Prostate gland (tissue), 2 donors: ENCODE results near the gene DNM3. TPM values are rescaled to one million over a fixed set of nuclear protein-coding genes. Genes with fewer than 3 reads are reported as not detected.

Experiments
- DNase-seq: peaks from one replicate; pipeline ENCODE4 v3.0.0-alpha.2; 2019; ENCODE audit warnings: low spot score
- H3K27ac ChIP-seq, 2 donors: fragments of 200-600 bp; sonication (generic); 2 replicates each; pipeline ENCODE4 v1.5.1; 2017 to 2019
- H3K27me3 ChIP-seq: fragments of 200-600 bp; sonication (generic); replicated peaks from 2 replicates; pipeline ENCODE4 v1.5.1; 2019; ENCODE audit not compliant: insufficient read depth
- H3K36me3 ChIP-seq, 2 donors: fragments of 200-600 bp; sonication (generic); 1 replicate in 1 of 2; 2 replicates in 1 of 2; pipeline versions ENCODE4 v1.5.1 to v1.8.1; 2017 to 2019
- H3K4me1 ChIP-seq: fragments of 200-600 bp; sonication (generic); replicated peaks from 2 replicates; pipeline ENCODE4 v1.5.1; 2019
- H3K4me3 ChIP-seq, 2 donors: fragments of 200-600 bp; sonication (generic); 2 replicates each; pipeline ENCODE4 v1.5.1; 2017 to 2019
- H3K9me3 ChIP-seq: fragments of 200-600 bp; sonication (generic); 2 replicates; pipeline ENCODE4 v1.5.1; 2017
- CTCF ChIP-seq, 4 experiments: fragments of 200-600 bp in 2 of 4; fragments of 450-650 bp in 2 of 4; sonication (generic) in 2 of 4; IDR thresholded peaks; 1 replicate in 3 of 4; 2 replicates in 1 of 4; pipeline ENCODE4 v1.5.1; 2016 to 2019; ENCODE audit warnings: antibody characterized with exemption in 4 of 4, mild to moderate bottlenecking in 2 of 4, moderate library complexity in 2 of 4
- POLR2A ChIP-seq: fragments of 450-650 bp; IDR thresholded peaks from one replicate; pipeline ENCODE4 v1.6.1; 2016; ENCODE audit warnings: antibody characterized with exemption, mild to moderate bottlenecking
- POLR2AphosphoS5 ChIP-seq: sonication (generic); formaldehyde crosslinking; IDR thresholded peaks from one replicate; pipeline ENCODE4 v1.6.1; 2017; ENCODE audit warnings: antibody characterized with exemption
- WGBS: methylation state at CpG from one replicate; pipeline ENCODE4 v1.1.5; 2018; 5-methylcytosine and 5-hydroxymethylcytosine counted together
- intact Hi-C: fragments of 100-400 bp; cut with DNase I; formaldehyde crosslinking; loops from one replicate; pipeline ENCODE4 v1.14.2; 2022
- total RNA-seq, 2 donors: library from RNA; depleted of rRNA; stranded (reverse); fragments of >200 nt; gene quantifications; one replicate each; pipeline ENCODE4 v1.1.0, GENCODE V29; 2016

DNM3 gene
- total RNA-seq, 2 donors from 2014 or later: 2.3 to 5.3 TPM

GRCh38 chr1:172119184-172119583 is 277.9 kb downstream of the DNM3 start:
- WGBS: 89% methylated on average over 10 of the region's 10 CpGs
- no peak for DNase-seq

GRCh38 chr1:172120381-172120780 is 279.1 kb downstream of the DNM3 start:
- H3K4me1 ChIP-seq: no peaks in the 10 kb centered on the region
- intact Hi-C loops: no loop called here
- H3K9me3 ChIP-seq: no peaks in the 10 kb centered on the region
- H3K36me3 ChIP-seq: no peaks in the 10 kb centered on the region
- no peak overlapping the region for H3K4me3 ChIP-seq
- WGBS: 74% methylated on average over 2 of the region's 2 CpGs
- no peak for TF ChIP-seq POLR2A
- no peak for TF ChIP-seq POLR2AphosphoS5
- TF ChIP-seq CTCF (IDR thresholded peaks at IDR 0.05): no peak
- no peaks in the 10 kb centered on the region for H3K27me3 ChIP-seq
- DNase-seq: no peak
- no peak overlapping the region for H3K27ac ChIP-seq

More at GRCh38 chr1:172119184-172119583, 277.9 kb downstream of the DNM3 start:
- intact Hi-C loops: no loop called here
- H3K27ac ChIP-seq: no peak overlapping the region
- H3K27me3 ChIP-seq: no peaks in the 10 kb centered on the region
- H3K4me3 ChIP-seq: no peak overlapping the region
- TF ChIP-seq POLR2AphosphoS5: no peak
- TF ChIP-seq CTCF (IDR thresholded peaks at IDR 0.05): no peak
- no peaks in the 10 kb centered on the region for H3K9me3 ChIP-seq
- no peaks in the 10 kb centered on the region for H3K4me1 ChIP-seq
- H3K36me3 ChIP-seq: no peaks in the 10 kb centered on the region

- no peaks in the 10 kb centered on the region for H3K4me1 ChIP-seq
- intact Hi-C loops: no loop called here
- no peaks in the 10 kb centered on the region for H3K27me3 ChIP-seq
- no peak for DNase-seq
- no peak overlapping the region for H3K27ac ChIP-seq
- H3K9me3 ChIP-seq: no peaks in the 10 kb centered on the region
- no peak for TF ChIP-seq POLR2AphosphoS5
- TF ChIP-seq CTCF (IDR thresholded peaks at IDR 0.05): no peak
- whole genome bisulfite sequencing: 96% methylated on average over 4 of the region's 4 CpGs
- no peak overlapping the region for H3K4me3 ChIP-seq
- no peaks in the 10 kb centered on the region for H3K36me3 ChIP-seq
Measured at GRCh38 chr1:172121081-172121717, 279.9 kb downstream of the DNM3 start.

GRCh38 chr1:172122381-172122780 is 281.1 kb downstream of the DNM3 start:
- TF ChIP-seq POLR2AphosphoS5 (no peak), CTCF (IDR thresholded peaks at IDR 0.05) (no peak), POLR2A (no peak)
- Histone ChIP-seq H3K36me3 (no peaks in the 10 kb centered on the region), H3K4me1 (no peaks in the 10 kb centered on the region), H3K27me3 (no peaks in the 10 kb centered on the region), H3K4me3 (no peak overlapping the region), H3K27ac (no peak overlapping the region), H3K9me3 (no peaks in the 10 kb centered on the region)
- DNase-seq: no peak
- intact Hi-C loops: no loop called here
- 89% methylated on average over 3 of the region's 3 CpGs for WGBS

- 76% methylated on average over 2 of the region's 2 CpGs for WGBS
- no peak overlapping the region for H3K27ac ChIP-seq
- no peak for TF ChIP-seq POLR2A
- TF ChIP-seq CTCF (IDR thresholded peaks at IDR 0.05): no peak
- no peak for TF ChIP-seq POLR2AphosphoS5
- H3K27me3 ChIP-seq: no peaks in the 10 kb centered on the region
- DNase-seq: no peak
- H3K9me3 ChIP-seq: no peaks in the 10 kb centered on the region
- H3K4me3 ChIP-seq: no peak overlapping the region
- H3K4me1 ChIP-seq: no peaks in the 10 kb centered on the region
- intact Hi-C loops: no loop called here
- H3K36me3 ChIP-seq: no peaks in the 10 kb centered on the region
Measured at GRCh38 chr1:172125250-172125649, 284.0 kb downstream of the DNM3 start.
